GM18507 (cell line): Measurements from ENCODE around the gene NFYC.
A peak's percentile ranks its signal among the peaks of the same experiment; 100 is the strongest.

Experiments
- DNase-seq: peaks from one replicate; pipeline ENCODE4 v3.0.0; 2011; ENCODE audit warnings: low read depth; ENCODE audit not compliant: insufficient read length; ENCODE audit errors: extremely low spot score
- FAIRE-seq: peaks from 2 replicates; lab custom pipeline; 2011; peaks lifted over from hg19 to GRCh38; lab: Jason Lieb, UNC

Gene NFYC

DNA sequence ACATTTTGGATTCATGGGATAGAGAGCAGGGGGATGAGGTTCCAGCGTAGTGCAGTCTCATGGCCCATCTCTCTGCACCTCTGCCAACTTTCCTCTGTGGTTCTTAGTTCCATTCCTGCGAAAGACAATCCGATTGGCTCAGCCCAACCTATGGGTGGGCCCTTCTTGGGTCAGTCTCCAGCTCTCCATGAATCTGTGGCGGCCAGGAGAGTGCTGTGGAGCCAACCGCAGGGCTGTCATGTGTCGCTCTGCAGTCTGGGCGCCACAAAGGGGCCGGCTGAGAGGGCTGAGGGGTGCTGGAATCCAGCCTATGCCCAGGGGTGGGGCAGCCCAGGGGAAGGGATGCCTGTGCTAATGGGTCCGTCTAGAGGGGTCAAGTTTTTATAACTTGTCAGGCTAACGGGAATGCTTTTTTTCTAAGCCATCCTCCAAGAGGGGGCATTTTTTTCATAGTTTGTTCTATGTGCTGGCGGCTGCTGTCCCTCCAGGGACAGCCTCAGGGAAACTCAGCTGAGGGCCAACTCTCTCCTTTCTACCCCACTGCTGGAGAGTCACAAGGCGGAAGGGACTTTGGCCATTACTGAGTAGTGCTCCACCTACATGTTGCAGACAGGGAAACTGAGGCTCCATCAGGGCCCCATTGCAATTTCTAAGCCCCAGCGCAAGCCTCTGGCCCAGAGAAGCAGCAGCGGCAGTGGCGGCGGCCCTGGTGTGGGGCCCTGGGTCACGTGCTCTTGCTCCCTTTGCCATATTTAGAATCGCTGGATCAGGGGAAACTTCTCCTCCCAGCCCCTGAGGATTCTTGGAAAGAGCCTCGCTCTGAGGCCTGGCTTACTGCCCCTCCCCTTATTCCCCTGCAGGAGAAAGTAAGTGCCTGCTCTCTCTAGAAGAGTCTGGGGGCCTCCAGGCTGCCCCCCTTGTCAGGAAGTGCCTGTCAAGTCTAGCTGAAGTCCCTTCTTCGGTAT is 115.5 kb downstream of the NFYC start:
- FAIRE-seq (no peak), DNase-seq (no peak)

DNA sequence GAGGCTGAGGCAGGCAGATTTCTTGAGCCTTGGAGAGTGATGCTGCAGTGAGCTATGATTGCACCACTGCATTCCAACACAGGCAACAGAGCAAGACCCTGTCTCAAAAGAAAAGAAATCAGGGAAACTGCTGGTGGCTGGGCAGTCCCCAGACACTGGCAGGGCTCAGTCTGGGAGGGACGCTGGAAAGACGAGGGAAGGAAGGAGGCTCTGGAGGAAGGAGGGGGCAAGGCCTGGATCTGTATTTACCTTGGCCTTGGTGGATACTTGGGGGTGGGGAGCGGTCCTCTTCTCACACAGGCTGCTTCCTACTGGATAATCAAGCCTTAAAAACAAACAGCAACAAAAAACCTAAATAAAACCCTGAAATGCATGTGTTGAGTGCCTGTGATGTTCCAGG is 116.5 kb downstream of the NFYC start:
- no peak for FAIRE-seq

DNA sequence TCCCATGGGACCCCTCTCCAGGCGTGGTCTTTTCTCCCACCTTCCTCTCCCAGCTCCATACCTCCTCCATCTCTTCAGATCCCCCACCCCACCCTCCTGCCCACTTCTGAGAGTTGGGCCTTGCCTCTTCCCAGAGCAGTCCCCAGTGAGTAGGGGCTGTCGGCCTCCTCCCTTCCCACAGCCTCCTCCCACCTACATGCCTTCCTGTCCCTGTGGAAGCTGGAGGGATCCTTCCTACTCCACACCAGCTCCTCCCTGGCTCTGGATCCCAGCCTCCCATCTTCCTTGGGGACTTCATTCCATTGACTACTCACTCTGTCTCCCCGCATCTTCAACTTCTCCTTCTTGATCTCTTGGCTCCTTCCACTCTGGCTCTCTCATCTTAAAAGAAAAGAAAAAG is 116.9 kb downstream of the NFYC start:
- FAIRE-seq: no peak

More for the DNA sequence above, 116.5 kb downstream of the NFYC start:
- DNase-seq: no peak

GRCh38 chr1:40808909-40809308 is 117.4 kb downstream of the NFYC start:
- peak; percentile 50 for FAIRE-seq

More for the DNA sequence above, 116.9 kb downstream of the NFYC start:
- no peak for DNase-seq

GRCh38 chr1:40810927-40811326 is 119.4 kb downstream of the NFYC start:
- no peak for FAIRE-seq

More at GRCh38 chr1:40808909-40809308, 117.4 kb downstream of the NFYC start:
- DNase-seq: no peak

GRCh38 chr1:40815420-40815819 is 123.9 kb downstream of the NFYC start:
- FAIRE-seq (no peak), DNase-seq (no peak)

More at GRCh38 chr1:40810927-40811326, 119.4 kb downstream of the NFYC start:
- no peak for DNase-seq

GRCh38 chr1:40817791-40818263 is 126.3 kb downstream of the NFYC start:
- FAIRE-seq (no peak), DNase-seq (no peak)

DNA sequence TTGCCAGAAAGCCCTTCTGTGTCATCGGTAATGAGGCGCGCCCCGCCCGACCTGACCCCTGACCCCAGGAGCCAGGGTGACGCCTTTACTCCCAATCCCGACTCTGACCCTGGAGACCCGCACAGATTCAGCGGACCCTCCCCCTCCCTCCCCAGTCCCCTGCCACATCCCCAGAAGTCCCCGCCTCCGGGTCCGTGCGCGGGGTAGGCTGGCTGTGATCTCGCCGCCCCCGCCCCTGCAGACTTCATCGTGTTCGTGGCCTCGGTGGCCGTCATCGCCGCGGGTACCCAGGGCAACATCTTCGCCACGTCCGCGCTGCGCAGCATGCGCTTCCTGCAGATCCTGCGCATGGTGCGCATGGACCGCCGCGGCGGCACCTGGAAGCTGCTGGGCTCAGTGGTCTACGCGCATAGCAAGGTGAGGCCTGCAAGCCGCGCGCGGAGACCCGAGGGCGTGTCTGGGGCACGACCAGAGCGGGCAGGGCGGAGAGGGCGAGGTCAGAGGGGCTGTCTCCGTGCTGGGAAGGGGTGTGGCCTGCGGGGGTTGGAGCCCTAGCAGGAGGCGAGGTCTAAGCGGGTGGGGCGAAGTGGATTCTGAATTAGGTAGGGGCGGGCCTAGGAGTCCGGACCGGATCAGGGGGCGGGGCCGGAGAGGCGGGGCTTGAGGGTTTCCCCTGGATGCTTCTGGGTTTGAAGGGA is 126.9 kb downstream of the NFYC start:
- DNase-seq: peak; percentile 73
- peak; percentile 87 for FAIRE-seq

GRCh38 chr1:40819101-40819500 is 127.6 kb downstream of the NFYC start:
- no peak for DNase-seq
- no peak for FAIRE-seq

DNA sequence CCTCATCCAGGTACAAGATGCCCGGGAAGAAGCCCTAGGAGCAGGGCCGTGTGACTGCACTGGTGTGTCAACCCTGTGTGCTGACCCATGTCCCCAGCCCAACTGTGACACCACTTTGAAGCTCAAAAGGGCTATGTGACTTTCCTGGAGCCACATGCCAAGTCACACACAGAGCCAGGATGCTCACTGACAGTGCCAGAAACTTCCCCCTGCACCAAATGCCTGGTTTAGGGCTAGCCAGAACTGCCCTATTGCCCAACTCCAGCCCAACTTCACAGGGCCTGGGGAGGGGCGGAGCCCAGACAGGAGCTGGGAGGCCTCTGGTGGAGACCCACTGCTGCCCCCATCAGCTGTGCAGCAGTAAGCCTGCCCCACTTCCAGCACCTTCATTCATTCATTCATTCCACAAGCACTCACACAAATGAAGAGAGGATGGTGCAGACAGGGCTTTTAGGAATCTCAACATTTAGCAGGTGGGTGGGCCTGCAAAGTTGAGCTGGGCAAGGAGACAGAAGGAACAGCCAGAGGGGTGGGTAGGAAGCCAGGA is 128.8 kb downstream of the NFYC start:
- FAIRE-seq (no peak), DNase-seq (no peak)
